GM12873 (cell line): ENCODE measurements around the gene TAF4.

Experiments used
- CTCF ChIP-seq: IDR thresholded peaks from 2 replicates; pipeline ENCODE4 v1.5.1; 2012; ENCODE audit warnings: low read depth, mild to moderate bottlenecking, moderate library complexity, low read length, control low read depth; ENCODE audit not compliant: insufficient read depth; ENCODE audit errors: missing control alignments

The TAF4 gene

DNA sequence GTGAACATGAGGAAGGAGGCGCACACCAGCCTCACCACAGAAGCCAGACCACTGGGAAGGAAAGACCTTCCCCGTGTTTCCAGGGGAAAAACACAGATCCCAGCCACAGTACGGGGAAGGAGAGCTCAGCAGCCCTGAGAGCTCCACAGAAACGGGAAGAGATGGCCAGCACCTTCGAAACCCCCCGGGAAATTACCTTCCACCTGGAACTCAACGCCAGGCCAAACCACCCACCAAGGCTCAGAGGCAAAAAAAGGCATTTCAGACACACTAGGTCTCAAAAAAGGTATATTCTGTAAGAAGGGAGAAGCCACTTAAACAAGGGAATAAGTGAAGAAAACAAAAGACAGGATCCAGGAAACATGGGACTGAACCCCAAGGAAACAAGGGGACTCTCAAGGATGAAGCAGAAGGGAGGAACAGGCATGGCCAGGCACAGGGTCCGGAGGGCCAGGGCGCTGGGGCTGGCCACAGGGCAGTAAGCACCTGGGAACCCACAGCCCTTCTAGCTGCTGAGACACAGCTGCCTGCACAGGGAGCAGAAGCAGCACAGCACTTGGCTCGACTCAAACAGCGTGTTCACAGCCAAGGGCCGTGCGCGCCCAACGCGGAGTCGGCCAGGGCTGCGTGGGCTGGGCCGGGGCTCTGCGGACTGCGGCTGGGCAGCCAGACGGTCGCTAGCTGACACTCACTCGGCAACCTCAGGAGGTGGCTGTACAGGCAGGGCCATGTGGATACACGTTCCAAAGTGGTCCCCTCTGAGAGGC lies 44.6 kb downstream of the TAF4 start:
- no peak for TF ChIP-seq CTCF

- TF ChIP-seq CTCF = no peak
Observed at GRCh38 chr20:62019881-62020492, 45.7 kb downstream of the TAF4 start.

DNA sequence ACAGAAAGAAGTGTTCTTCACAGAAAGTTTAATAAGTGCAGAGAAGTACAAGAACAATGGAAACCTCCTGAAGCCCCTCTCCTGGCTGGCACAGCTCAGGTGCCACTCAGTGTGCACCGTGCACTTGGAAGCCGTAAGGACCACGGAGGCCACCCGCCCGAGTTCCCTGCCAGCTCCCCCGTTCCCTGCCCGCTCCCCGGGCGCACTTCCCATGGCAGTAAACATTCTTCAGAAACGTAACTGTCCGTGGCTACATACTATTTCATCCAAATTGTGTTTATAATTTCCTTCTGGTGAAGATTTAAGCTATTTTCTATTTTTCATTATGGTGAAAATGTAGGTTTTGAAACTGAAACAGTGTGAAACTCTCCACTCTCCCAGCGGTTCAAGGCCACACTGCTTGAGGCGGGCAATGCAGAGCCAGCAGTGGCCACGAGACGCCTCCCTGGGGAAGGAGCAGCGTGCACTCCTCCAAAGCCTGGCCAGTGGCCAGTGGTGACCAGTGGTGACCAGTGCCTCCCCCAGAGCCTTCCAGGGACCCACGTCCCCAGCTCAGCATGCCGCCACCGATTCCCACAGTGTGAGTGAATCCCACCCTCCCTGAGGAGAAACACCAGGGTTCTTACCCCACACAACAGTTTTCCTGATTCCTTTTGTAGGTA lies 46.4 kb downstream of the TAF4 start:
- no peak for TF ChIP-seq CTCF

DNA sequence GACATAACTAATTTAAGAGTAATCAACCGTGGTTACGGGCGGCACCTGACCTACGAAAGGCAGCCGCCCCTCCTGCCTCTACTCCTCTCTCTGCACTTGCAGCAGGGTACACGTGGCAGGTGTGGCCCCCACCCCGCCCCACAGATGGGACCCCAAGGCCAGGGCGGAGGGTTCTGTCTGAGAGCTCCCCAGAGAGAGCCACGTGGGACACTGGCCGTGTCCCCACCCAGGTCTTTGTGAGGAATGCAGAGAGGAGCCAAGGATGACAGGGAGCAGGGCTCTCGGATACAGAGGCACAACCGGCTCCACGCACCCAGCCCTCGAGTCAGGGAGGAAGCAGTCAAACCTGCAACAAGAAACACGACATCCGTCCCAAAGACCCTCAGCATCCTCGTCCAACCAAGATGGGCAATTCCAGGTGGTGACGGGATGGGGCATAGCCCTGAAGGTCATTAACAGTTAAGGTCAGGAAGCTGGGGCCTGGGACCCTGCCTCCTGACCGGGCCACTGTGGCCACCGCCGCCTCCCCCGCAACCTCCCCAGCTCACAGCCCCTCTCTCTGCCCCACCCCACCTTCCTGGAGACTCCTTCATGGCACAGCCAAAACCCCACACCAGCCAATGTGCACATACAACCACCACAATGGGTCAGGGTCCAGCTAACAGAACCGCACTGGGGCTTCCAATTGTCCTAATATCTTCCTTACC lies 47.1 kb downstream of the TAF4 start:
- TF ChIP-seq CTCF = no peak

DNA sequence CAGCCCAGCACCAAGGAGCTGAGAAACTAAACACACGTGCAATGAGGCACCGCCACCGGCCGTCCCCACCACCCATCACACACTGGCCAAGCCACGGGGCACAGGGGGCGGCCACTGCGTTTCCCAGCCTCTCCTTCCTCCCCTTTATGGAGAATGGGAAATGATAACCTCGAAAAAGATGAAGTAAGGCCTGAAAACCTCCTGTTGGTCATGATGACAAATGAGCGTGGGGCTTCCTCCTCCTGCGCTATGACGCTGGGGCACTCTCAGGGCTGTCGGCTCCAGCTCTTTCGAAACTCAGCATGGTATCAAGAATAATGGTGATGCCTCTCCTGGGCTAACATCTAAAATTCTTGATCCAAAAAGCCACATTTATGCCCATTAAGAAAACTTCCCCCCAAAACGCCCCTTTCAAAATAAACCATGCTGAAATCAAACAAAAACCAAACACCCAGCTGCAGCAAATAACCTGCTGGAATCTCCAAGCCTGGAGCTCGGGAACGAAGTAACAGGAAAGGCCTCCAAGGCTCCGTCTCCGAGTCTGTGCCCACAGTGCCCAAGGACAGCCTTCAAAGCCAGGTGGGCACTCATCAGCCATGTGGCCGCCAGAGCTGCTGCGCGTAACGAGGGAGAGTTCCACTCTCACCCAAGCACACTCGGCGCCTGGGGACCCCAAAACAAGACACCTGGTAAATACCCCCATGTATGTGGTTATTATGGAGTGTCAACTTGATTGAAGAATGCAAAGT lies 50.0 kb downstream of the TAF4 start:
- TF ChIP-seq CTCF = no peak

DNA sequence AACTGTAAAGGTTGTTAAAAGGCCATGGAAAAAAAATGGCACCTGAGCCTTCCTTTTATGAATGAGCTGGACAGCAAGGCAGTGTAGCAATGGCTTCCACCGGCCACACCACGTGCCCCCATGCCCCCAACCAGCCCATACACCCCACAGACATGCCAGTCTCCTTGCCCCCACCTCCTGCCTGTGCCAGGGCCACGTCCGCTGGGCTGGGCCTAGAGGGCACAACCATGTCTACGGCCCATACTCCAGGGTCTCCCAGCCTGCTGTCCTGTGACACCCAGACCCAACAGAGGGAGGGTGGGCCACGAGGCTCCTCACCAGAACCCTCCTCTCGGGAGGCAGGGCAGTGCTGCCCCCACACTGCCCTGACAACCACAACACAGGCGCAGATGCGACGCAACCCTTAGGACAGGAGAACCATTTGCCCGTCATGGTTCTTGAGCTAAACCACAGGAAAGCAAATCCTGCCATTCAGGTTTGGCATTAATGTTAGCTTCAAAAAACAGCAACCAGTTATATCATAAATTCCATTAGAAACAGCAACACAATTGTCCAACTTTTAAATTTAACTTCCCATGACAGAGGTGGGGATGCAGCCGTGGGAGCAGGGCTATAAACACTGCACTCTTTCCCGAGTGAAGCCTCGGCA lies 50.7 kb downstream of the TAF4 start:
- TF ChIP-seq CTCF = no peak
